Measurements from ENCODE around the gene ELMO1.
"Not testable (repeated sequence)": the region's sequence is repeated elsewhere in the genome, so short reads cannot be mapped to it uniquely, and the experiment has no call there.

ELMO1 gene

DNA sequence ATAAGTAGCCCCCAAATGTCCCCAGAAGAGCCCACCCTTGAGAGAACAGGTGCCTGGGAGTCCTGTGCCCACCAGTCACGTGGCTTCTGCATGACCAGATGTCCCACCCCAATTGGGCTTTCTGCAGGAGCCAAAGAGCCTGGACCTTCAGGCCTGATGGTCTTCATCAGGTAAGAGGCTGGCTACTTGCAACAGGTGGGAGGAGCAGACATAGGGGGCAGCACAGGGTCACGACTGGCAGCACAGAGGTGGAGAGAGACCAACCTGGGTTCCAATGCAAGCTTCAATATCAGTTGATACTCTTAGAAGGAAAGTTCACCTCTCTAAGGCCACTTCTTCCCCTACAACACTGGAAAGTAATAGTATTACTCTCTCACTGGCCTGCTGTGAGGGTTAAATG, 288.0 kb downstream of the ELMO1 start:
- DNase-seq: no peak

DNA sequence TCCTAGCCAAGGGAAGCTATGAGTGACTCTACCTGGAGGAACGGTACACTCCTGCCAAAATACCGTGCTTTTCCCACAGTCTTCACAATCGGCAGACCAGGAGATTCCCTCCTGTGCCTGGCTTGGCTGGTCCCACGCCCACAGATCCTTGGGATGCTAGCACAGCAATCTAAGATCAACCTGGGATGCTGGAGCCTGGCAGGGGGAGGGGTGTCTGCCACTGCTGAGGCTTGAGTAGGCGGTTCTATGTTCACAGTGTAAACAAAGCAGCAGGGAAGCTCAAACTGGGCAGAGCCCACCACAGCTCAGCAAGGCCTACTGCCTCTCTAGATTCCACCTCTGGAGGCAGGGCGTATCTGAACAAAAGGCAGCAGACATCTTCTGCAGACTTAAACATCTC, 295.3 kb downstream of the ELMO1 start:
- no peak for DNase-seq

DNA sequence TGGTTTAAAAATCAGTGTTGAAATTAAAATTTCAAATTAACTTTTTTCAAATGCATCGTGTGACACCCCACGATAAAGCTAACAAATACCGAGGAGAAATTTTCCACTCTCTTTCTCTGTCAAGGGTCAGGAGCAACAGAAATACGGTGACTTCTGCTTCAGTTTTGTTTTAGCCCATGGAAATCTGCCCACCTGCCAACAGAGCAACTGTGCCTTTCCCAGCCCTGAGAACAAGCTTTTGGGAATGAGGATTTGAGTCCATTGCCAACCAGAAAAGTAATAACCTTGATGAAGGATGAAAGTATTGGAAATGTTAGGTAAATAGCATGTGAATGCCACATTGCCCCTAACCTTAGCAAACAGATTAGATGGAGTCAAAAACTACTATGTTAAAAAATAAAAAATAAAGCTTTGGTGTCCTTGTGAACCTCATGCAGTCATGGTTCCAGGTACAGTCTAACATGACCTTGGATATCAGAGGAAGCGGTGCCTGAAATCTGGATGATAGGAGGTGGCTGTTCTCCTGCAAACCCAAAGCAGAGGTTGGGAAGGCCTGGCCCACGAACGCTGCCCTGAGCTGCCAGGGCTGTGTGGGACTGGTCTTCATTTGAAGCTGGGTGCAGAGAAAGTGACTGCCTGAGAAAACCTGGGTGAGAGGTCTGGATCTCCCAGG, 296.8 kb downstream of the ELMO1 start:
- no peak for DNase-seq

DNA sequence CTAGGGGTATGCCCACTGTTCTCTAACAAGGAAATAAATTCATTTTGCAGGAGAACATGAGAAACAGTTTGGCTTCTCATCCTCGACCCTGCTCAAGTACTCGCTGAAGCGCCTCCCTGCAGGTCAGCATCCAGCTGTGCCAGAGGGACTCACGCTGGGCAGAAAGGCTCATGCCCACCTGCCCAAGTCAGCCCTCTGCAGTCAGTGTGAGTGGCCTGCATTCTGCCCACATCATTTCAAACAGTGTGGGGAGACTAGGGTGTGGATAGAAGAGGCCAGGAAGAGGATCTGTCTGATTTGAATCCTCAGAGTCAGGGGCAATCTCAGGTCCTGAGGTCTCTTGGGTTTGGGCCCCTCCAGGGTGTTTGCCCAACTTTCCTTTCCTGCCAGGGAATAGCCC, 297.8 kb downstream of the ELMO1 start:
- DNase-seq: no peak

DNA sequence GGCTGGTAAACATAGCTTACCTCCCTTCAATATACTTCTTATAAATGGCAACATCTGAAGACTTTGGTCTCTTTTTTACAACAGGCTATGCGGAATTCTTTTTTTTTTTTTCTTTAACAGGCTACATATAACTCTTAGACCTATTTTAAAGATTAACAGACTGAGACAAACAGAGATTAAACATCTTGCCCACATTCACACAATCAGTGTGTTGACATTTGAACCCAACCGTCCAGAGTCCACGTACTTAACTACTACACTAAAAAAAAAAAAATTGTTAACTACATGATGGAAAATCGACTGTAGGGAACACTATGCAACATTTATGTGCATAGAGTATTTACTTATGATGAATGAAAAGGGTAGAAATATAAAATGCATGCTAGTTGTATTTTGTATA, 298.5 kb downstream of the ELMO1 start:
- DNase-seq: no peak

DNA sequence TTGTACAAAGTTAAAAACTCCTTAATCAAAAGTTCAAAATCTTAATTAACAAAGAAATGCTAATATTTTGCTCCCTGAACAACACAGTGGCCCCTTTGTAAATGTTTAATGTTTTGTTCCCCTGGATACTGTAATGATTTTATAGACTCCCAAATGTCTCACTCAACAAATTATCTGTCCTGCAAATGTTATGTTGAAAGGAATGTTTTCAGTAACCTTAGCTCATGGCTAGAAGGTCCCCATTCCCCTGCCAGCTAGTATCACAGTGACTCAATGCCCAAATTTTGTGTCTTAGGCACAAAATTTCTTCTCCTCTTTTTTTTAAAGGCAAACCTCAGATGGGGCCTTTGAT, 298.9 kb downstream of the ELMO1 start:
- no peak for DNase-seq

DNA sequence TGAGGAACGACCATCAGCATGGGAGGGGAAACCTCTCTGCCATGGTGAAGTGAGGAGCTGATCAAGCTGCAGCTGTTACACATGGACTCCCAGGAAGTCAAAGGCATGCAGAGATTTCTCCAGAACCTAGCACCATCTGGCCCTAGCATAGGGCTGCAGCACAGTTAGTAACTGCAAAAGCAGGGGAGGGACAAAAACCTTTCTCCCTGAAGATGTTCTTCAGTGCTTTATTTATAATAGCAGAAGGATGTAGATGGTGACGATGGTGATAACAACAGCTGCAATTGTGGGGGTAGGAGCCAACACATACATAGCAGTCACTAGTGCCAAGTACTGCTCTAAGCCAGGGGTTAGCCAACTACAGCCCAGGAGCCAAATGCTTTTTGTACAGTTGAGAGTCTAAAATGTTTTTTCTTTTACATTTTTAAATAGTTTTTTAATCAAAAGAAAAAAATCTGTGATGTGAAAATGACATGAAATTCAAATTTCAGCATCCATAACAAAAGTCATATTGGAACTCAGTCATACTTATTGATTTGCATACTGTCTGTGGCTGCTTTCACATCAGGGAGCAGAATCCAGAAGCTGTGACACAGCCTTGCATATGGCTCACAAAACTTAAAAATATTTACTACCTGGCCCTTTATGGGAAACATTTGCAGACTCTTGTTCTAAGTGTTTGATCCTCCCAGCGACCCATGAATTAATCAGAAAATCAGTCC, 299.5 kb downstream of the ELMO1 start:
- no peak for DNase-seq

DNA sequence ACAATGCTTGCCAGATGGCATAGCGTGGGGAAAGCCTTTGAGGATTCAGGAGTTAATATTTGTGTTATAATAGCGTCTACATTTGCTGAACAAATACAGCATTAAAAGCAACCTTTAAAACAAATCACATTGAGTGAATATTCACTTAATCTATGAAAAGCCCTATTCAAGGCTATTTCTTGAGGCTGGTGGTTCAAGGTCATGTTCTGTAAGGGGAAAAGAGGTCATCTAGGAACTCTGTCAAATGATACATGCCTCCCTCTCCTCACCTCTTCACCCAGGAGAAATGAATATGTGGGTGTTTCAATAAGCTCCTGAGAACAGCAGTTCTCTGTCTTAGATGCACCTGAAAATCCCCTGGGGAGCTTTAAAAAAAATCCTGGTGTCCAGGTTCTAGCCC, 303.0 kb downstream of the ELMO1 start:
- no peak for DNase-seq

DNA sequence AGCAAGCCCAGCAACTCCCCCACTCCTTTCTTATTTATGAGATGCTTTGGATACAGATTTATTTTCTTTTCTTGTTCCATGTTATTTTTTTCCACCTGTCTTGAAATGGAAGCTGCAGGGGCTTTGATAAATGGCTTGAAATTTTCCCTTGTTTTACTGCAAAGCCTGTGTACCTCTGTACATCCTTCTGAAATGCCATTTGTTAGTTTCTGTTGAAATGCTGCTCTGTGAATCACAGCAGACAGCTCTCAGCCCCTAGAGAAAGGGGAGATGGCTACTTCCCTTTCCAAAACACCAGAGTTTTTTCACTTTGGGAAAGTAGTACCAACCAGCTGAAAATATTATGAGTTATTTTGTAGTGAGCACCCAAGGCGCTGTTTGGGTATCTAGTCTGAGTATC, 304.2 kb downstream of the ELMO1 start:
- DNase-seq: no peak

DNA sequence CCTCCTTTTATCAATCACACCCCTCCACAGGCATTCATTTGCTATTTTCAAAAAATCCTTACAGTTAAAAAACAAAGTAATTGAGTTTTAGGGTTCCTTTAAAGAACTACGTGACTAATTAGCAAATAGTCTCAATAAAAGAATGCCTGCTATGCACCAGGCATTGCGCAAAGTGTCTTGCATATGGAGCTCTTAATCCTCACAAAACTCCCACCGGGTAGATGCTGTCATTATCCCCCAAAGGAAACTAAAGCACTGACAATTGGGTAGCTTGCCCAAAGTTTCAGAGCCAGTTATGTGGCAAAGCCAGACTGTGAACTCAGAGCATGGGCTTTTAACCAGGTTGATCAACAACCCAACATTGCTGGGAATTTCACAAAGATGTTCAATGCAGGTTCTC, 305.7 kb downstream of the ELMO1 start:
- no peak for DNase-seq

DNA sequence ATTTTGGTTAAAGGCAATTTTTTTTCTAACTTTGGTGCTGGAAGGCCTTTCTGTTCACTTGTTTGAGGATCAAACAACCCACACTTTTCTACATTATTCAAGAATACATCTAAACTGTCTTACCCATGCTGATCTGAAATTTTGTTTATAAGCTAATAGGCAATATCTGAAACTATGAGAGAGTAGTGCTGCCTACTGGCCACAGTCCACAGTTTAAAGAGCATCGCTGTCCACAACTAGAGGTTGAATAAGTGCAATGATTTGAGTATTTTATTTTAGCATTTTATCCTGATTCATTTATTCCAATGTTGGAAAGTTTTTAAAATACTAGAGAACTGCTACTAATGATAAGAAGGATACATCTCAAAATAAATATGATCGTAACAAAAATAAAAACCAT, 306.9 kb downstream of the ELMO1 start:
- no peak for DNase-seq

DNA sequence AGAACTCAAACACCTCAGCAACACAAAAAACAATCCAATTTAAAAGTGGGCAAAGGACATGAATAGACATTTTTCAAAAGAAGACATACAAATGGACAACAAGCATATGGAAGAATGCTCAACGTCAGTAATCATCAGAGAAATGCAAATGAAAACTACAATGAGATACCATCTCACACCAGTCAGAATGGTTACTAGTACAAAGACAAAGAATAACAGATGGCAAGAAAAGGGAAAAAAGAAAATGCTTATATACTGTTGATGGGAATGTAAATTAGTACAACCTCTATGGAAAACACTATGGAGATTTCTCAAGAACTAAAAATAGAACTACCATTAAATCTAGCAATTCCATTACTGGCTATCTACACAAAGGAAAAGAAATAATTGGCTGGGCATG, 314.8 kb downstream of the ELMO1 start:
- DNase-seq: not testable (repeated sequence)

DNA sequence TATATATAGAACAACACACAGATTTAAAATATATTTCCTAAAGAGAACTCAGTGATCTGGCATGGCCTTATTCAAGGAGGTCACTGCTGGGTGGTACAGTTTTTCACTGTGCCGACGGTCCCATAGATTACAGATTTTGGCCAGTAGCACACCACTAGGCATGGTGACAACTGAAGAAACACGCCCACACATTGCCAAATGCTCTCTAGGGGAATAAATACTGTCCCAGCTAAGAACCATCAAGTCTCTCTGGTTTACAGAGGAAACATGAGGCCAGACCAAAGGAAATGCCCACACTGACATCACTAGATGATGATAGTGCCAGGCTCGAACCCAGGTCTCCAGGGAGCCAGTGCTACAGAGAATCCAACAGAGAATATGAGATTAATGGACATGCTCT, 316.8 kb downstream of the ELMO1 start:
- DNase-seq: no peak

DNA sequence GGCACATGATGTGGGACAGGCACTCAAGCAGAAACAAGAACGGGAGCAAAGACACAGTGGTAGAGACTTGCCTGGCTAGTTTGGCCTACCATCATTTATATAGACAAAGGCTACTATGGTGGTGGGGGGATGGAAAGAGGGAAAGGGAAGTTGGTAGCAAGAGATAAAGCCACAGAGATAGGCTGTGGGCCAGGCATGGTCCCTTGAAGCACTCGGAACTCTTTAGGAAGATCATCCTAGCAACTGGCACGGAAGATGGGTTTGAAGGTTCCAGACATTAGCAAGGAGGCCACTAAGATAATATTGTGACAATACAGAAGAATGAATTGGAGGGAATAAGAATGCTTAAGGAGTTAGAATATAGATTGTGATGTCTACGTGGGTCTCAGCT, 319.6 kb downstream of the ELMO1 start:
- DNase-seq: no peak

DNA sequence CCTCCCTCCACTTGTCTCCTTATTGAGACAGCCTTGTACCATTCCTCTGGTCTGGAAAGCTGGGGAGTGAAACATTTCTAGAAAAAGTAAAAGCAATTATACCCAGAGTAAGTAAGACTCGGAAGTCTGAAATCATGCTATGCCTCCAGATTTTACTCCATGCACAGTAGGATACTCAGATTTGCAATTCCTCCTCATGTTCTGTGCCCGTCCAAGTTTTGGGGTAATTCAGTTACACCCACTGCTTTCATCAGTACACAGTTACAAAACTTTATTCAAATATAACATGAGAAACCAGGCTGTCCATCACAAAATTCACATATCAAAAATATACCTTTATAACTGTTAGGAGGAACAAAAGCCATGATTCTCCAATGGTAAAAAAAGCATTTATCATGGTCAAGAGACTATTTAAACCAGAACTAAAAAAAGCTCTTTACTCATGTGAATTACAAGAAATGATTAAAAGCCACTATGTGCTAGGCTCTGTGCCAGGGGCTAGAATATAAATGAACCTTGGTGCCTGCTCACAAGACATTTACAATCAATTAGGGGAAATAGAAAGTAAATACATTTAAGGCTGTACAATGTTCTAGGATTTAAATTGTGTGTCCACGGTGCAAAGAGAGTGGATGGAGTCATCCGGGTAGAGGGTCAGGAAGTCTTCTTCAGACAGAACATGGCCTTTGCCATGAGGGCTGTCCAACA, 320.2 kb downstream of the ELMO1 start:
- no peak for DNase-seq

DNA sequence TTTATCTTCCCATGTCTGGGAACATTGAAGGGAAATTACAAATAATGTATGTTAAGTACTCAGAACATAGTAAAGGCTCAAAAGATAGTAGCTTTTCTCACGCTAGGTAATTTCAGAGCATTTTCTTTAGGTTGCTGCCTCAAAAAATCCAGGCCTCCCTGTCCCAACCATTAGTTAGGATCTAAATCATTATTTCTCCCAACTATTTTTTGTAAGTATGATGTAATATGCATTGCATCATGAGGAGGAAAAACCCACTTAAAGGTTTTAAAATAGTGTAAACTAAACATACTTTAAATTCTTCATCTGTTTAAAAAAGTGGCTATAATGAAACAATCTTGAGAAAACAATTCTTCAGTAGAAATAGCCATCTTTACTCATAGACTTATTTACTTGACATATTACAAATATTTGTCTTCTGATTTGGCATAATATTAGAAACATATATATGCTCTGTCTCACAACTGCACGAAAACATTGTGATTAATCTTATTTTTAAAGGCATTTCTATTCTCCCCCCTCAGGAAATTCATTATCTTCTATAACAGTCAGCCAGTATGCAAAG, 329.3 kb downstream of the ELMO1 start:
- DNase-seq: no peak

DNA sequence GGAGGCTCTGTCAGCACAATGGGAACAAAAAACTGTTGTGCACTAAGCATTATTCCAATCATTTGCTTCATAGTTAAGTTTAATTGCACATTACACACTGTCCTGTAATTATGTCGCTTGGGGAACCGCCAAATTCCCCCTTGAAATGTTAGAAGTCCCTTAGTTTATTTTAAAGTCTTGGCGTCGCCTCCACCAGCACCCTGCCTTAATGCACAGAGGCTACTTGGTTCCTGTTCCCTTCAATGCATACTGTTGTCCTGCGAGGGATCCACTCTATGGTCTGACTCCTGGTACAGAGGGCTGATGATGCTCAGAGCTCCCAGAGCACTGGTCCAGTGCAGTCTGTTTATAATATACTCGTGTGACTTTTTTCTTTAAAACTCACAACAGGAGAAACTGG, 330.7 kb downstream of the ELMO1 start:
- DNase-seq: no peak

DNA sequence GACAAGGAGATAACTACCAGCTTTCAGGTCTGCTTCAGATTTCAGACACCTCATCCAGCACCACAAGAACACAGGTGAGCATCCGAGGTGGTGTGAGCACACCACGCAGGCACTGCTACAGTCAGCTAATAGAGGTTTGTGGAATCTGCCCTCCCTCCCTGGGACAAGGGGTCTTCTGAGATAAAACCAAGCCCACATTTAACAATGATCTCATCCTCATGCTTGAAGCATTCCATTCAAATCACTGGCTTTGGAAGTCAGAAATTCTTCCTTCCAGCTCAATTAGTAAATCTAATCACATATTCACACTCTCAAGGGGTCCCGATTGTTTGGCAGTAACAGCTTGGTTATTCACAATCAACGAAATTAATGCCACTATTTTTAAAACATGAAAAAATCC, 331.4 kb downstream of the ELMO1 start:
- no peak for DNase-seq

DNA sequence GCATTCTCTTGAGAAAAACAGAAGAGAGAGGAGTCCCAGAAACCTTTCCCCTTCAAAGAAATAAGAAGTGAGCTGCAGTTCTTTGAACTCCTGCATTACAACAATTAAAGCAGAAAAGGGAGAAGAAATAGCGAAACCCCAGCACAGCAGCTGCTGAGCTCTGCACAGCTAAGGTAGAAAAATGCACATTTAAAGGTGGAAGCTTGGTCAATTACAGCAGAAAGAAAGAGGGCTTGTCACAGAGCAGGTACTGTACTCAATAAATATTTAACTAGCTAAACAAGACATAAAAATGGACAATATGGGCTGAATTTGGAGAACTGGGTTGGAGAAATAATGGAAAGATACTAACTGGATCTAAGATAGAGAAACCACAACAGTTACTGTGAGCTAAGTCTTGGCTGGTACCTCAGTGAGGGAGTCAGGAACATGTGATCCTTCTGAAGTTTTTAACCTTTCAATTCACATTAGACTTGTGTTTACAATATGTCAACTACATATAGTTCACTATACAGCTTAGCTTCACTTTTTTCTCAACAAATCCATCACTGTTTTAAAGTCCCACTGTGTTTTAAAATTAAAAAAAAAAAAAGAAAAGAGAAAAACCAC, 332.5 kb downstream of the ELMO1 start:
- DNase-seq: no peak

DNA sequence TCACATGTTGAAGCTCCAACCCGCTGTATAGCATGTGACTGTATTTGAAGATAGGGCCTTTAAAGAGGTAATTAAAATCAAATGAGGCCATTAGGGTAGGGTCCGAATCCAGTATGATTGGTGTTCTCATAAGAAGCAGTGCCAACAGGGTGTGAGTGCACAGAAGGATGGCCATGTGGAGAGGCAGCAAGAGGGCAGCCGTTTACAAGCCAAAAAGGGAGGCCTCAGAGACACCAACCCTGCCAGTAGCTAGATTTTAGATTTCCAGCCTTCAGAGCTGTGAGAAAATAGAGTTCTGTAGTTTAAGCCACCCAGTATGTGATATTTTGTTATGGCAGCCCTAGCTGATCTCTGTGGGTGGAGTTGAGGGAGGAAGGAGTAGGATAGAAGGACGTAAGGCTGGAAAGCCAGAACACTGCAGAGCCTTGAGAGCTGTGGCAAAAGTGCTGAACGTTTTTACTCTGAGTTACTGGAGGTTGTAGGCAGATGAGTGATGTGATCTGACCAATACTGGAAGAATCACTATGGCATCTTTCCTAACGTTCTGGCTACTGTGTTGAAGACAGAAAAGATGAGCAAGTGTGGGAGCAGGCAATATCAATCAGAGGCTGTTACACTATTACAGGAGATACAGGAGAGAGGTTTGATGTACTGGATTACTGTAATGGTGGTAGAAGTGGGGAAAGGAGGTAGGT, 334.9 kb downstream of the ELMO1 start:
- DNase-seq: no peak

DNA sequence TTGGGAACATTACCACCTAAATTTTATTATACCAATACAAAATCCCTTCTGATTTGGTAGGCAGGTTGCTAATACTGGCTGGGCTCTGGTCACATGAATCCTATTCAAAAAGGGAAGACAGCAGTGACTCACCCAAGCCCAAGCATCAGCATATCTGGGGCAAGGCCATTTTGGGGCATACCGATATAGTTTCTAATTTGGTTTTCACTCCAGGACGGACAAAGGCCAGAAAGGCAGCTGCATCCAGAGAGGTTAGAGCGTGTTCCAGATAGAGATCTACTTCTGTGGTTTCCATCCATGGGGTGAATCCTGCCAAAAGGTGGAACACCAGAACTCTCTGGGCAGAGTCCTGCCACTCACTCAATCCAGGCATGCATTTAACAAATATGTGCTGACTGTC, 335.8 kb downstream of the ELMO1 start:
- DNase-seq: no peak

DNA sequence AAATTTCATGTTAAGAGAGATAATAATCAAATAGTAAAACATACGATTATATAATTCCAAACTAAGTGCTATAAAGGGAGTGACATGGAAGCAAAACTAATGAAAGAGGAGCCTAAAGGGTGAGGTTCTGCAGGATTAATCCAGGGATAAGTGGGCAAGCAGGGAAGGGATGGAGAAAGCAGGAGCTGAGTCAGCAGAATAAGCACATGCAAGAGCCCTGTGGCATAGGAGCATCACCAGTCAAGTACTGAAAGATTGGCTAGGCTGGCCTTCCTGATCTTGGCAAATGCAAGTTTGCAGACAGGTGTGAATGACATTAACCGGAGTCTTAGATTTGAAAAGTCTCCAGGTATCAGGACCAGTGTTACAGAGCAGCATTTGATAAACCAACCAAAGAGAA, 336.4 kb downstream of the ELMO1 start:
- DNase-seq: no peak

DNA sequence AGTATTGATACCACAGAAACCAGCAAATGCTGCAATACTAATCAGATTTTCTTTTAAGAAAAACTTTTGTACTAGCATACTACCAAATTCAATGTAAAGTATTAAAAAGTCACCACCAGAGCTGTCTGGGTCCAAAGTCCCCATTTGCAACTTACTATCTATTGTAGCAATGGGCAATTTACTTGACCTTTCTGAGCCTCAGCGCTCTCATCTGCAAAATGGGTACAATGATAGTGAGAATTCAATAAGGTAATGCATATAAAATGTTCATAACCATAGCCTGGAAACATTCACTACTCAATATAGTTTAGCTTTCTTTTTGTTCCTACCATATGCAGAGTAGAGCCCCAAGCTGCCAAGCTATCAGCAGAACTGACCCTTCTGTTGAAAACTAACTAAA, 337.2 kb downstream of the ELMO1 start:
- DNase-seq: no peak

Data from GDM1 (cell line).